NCI-H1694 (cell line): ENCODE results near the gene NID2.

Source experiments
- DNase-seq: peaks from one replicate; lab custom pipeline; 2025; lab: John Stamatoyannopoulos, UW

Gene NID2

GRCh38 chr14:52025310-52025709 lies 43.5 kb downstream of the NID2 start:
- DNase-seq: no peak

GRCh38 chr14:52023518-52023917 lies 45.3 kb downstream of the NID2 start:
- no peak for DNase-seq

- no peak for DNase-seq
Observed at GRCh38 chr14:52021957-52022600, 46.8 kb downstream of the NID2 start.

GRCh38 chr14:52020866-52021717 lies 47.8 kb downstream of the NID2 start:
- DNase-seq: no peak

GRCh38 chr14:52020161-52020714 lies 48.6 kb downstream of the NID2 start:
- DNase-seq: no peak

GRCh38 chr14:52018970-52019369 lies 49.9 kb downstream of the NID2 start:
- DNase-seq: no peak

GRCh38 chr14:52018252-52018651 lies 50.6 kb downstream of the NID2 start:
- no peak for DNase-seq

- DNase-seq: no peak
Observed at GRCh38 chr14:52015411-52016030, 53.3 kb downstream of the NID2 start.

- DNase-seq: no peak
Observed at GRCh38 chr14:52014601-52015267, 54.1 kb downstream of the NID2 start.

- DNase-seq: no peak
Observed at GRCh38 chr14:52013984-52014600, 54.8 kb downstream of the NID2 start.

GRCh38 chr14:52012635-52013034 lies 56.2 kb downstream of the NID2 start:
- no peak for DNase-seq

- no peak for DNase-seq
Observed at GRCh38 chr14:52011523-52011922, 57.3 kb downstream of the NID2 start.

GRCh38 chr14:52010173-52010693 lies 58.6 kb downstream of the NID2 start:
- DNase-seq: no peak

- no peak for DNase-seq
Observed at GRCh38 chr14:52008136-52008535, 60.7 kb downstream of the NID2 start.

- DNase-seq: no peak
Observed at GRCh38 chr14:52007637-52008036, 61.2 kb downstream of the NID2 start.

GRCh38 chr14:52007211-52007610 lies 61.6 kb downstream of the NID2 start:
- DNase-seq: no peak

GRCh38 chr14:52006361-52006760 lies 62.5 kb downstream of the NID2 start:
- DNase-seq: no peak

- DNase-seq: no peak
Observed at GRCh38 chr14:52005625-52006024, 63.2 kb downstream of the NID2 start.

GRCh38 chr14:52003324-52003723 lies 65.5 kb downstream of the NID2 start:
- DNase-seq: no peak

- DNase-seq: no peak
Observed at GRCh38 chr14:52002542-52002941, 66.3 kb downstream of the NID2 start.

GRCh38 chr14:52000696-52001095 lies 68.2 kb downstream of the NID2 start:
- DNase-seq: no peak
